OCI-LY7 (cell line): ENCODE data around the gene BRME1.

ENCODE experiments used
- CTCF ChIP-seq: fragments of 200-600 bp; sonication (generic); conservative IDR thresholded peaks from 2 replicates; pipeline ENCODE4 v1.5.1; 2014; ENCODE audit warnings: mild to moderate bottlenecking, antibody characterized with exemption, low read length, moderate library complexity, mixed read lengths
- EZH2phosphoT487 ChIP-seq: fragments of 200-600 bp; sonication (generic); IDR thresholded peaks from 2 replicates; pipeline ENCODE4 v1.6.1; 2018; ENCODE audit warnings: low read depth, borderline replicate concordance, mild to moderate bottlenecking, mixed run types, antibody characterized with exemption, low read length, moderate library complexity, mixed read lengths

GRCh38 chr19:13848340-13848677, 57.6 kb downstream of the BRME1 start:
- no peak for TF ChIP-seq CTCF
- no peak for TF ChIP-seq EZH2phosphoT487
